ENCODE measurements around the gene TMEM106C.
"Not testable (repeated sequence)": the region's sequence is repeated elsewhere in the genome, so short reads cannot be mapped to it uniquely, and the experiment has no call there.

Gene TMEM106C

GRCh38 chr12:47949441-47950341, 13.7 kb upstream of the TMEM106C start:
- peak; percentile 15 for DNase-seq (ENCODE audit: low read depth)

GRCh38 chr12:47950856-47951468, 12.4 kb upstream of the TMEM106C start:
- DNase-seq (ENCODE audit: low read depth): no peak

- no peak for DNase-seq (ENCODE audit: low read depth)
These were observed 9.3 kb upstream of the TMEM106C start for GRCh38 chr12:47954058-47954457.

DNA sequence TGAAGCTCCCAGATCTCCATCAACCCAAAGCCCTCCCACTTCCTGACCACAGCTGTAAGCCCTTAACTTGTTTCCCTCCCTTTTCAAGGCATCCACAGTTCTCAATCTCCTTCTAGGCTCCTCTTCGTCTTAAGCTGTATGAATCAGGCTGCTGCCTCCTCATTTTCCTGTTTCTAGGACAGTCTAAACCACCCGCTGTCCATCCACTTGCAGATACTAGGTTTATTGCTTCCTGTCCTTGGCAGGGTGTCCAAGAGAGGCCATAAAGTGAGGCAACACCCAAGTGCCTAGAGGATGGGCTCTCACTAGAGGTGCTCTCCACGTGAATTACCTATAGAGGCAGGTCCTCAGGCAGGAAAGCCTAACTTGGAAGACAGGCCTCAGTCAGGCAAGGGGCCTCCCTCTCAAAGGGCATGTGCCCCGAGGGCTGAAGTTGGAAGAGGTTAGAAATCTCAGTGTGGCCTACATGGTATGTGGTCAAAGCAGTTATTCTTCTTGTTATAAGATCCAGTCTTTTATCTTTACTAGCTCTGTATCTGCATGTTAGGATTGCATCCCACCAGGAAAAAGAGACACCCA, 8.8 kb upstream of the TMEM106C start:
- DNase-seq (ENCODE audit: low read depth): no peak

GRCh38 chr12:47955059-47955458, 8.3 kb upstream of the TMEM106C start:
- no peak for DNase-seq (ENCODE audit: low read depth)

DNA sequence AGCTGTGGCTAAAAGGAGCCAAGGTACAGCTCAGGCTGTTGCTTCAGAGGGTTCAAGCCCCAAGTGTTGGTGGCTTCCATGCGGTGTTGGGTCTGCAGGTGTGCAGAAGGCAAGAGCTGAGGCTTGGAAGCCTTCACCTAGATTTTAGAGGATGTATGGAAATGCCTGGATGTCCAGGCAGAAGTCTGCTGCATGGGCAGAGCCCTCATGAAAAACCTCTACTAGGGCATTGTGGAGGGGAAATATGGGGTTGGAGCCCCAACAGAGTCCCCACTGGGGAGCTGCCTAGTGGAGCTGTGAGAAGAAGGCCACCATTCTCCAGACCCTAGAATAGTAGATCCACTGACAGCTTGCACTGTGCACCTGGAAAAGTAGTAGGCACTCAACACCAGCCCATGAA, 5.7 kb upstream of the TMEM106C start:
- not testable (repeated sequence) for DNase-seq (ENCODE audit: low read depth)

- no peak for DNase-seq (ENCODE audit: low read depth)
These were observed 1.2 kb upstream of the TMEM106C start for GRCh38 chr12:47962198-47962597.

GRCh38 chr12:47964106-47964728, 821 bp downstream of the TMEM106C start:
- no peak for DNase-seq (ENCODE audit: low read depth)

- no peak for DNase-seq (ENCODE audit: low read depth)
These were observed 2.2 kb downstream of the TMEM106C start for GRCh38 chr12:47965581-47965980.

- DNase-seq (ENCODE audit: low read depth): no peak
These were observed 4.3 kb downstream of the TMEM106C start for GRCh38 chr12:47967461-47968321.

DNA sequence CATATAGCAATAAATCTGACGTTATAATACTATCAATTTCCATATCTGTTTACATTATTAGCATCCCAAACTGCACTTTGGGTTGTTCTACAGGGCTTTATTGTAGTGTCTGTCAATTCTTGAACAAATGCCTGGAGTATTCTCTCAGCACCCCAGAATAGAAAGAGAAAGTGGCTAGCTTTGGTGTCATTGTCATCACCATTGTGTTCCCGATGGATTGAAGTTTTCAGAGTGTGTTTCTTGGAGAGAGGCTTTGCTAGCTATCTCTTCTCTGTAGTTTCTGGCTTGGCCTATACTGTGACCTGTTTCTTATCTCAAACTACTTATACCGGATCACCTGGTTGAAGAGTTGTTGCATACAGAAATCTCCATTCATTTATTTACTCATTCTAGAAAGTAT, 6.4 kb downstream of the TMEM106C start:
- no peak for DNase-seq (ENCODE audit: low read depth)

- no peak for DNase-seq (ENCODE audit: low read depth)
These were observed 7.4 kb downstream of the TMEM106C start for GRCh38 chr12:47970843-47971242.

- DNase-seq (ENCODE audit: low read depth): no peak
These were observed 9.5 kb downstream of the TMEM106C start for GRCh38 chr12:47972895-47973294.

DNA sequence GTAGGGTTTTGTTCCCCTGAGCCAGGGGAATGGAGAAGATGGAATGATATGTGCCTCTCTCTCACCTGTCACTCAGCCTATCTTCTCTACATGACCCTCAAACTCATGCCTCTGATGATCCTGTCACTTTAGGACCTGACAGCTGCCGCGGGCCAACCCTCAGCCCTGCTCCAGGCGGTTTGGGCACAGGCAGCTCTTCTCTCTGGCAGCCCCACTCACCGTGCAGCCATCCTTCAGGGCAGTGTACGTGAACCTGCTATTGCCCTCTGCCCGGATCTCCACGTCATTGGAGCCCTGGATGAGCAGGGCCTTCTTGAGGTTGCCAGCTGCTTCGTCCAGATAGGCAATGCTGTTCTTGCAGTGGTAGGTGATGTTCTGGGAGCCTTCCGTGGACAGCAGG, 10.5 kb downstream of the TMEM106C start:
- DNase-seq (ENCODE audit: low read depth): no peak

DNA sequence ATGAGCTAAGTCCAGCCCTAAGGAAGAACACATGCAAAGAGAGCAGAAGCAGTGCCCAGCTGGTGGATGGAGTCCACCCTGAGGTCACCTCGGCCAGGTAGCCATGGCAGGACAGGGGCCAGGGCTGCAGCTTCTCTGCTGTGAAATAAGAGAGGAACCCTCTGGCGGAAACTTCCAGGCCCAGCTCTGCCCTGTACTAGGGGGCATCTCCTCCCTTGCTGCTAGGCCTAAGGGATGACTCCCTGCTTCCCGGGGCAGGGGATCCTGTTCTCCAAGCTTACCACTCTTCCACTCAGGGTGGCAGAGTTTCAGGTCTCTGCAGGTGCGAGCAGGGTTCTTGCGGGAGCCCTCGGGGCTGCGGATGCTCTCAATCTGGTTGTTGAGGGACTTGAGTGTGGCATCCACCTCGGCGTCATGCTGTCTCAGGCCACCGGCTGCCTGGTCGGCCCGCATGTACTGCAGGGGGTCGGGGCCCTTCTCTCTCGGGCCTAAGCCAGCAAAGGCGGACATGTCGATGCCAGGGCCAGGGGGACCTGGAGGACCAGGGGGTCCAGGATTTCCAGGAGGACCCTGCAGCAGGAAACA, 11.7 kb downstream of the TMEM106C start:
- no peak for DNase-seq (ENCODE audit: low read depth)

GRCh38 chr12:47975816-47976215, 12.4 kb downstream of the TMEM106C start:
- no peak for DNase-seq (ENCODE audit: low read depth)

DNA sequence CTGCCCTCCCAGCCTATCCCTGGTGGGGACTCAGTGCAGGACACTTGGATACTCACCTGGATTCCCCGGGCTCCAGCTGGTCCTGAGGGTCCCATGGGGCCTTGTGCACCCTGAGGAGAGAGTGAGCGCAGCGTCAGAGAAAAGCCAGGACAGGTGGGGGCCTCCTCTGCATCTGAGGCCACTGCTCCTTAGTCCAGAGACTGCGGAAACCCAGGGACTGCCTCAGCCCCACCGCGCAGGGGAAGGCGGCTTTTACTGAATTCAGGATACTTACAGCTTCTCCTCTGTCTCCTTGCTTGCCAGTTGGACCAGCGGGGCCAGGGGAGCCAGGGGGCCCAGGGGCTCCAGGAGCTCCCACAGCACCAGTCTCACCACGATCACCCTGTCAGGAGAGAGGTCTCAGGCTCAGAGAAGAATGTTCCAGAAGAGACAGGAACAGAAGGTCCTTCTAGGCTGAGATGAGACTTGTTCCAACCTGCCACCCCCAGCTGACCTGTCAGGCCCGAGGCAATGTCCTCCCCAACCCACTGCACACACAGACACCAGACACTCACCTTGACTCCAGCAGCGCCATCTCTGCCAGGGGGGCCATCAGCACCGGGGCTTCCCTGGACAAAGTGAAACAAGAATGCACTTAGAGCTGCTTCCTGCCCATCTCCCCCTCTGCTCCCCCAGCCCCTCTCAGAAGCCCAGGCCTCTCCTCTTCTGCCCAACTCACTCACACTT, 13.8 kb downstream of the TMEM106C start:
- no peak for DNase-seq (ENCODE audit: low read depth)

- no peak for DNase-seq (ENCODE audit: low read depth)
These were observed 14.6 kb downstream of the TMEM106C start for GRCh38 chr12:47977772-47978597.

GRCh38 chr12:47978598-47978873, 15.1 kb downstream of the TMEM106C start:
- DNase-seq (ENCODE audit: low read depth): no peak

GRCh38 chr12:47979166-47979565, 15.8 kb downstream of the TMEM106C start:
- no peak for DNase-seq (ENCODE audit: low read depth)
